Nephron progenitor cell (in vitro differentiated cells): ENCODE measurements around the gene TNFRSF14.

Source experiments
- DNase-seq: peaks from one replicate; pipeline ENCODE4 v3.0.0; 2021
- H3K27ac Mint-ChIP-seq: 2 replicates; pipeline ENCODE4 v1.8.0; 2021; ENCODE audit warnings: mild to moderate bottlenecking, moderate library complexity, mixed read lengths
- H3K27me3 Mint-ChIP-seq: 2 replicates; pipeline ENCODE4 v1.8.0; 2021; ENCODE audit warnings: mild to moderate bottlenecking, low read depth, mixed read lengths; ENCODE audit not compliant: poor library complexity
- H3K36me3 Mint-ChIP-seq: 2 replicates; pipeline ENCODE4 v1.8.0; 2021; ENCODE audit warnings: low read depth, mixed read lengths
- H3K4me1 Mint-ChIP-seq: 2 replicates; pipeline ENCODE4 v1.8.0; 2021; ENCODE audit warnings: mixed read lengths
- H3K4me3 Mint-ChIP-seq: 2 replicates; pipeline ENCODE4 v1.8.0; 2021; ENCODE audit warnings: mild to moderate bottlenecking, moderate library complexity, mixed read lengths
- H3K9me3 Mint-ChIP-seq: 2 replicates; pipeline ENCODE4 v1.8.0; 2021; ENCODE audit warnings: mild to moderate bottlenecking, moderate library complexity, mixed read lengths
- CTCF ChIP-seq: fragments of 200-600 bp; sonication (generic); IDR thresholded peaks from 2 replicates; pipeline ENCODE4 v1.5.0; 2021; ENCODE audit warnings: antibody characterized with exemption

TNFRSF14 gene

GRCh38 chr1:2510366-2511155 lies 45.6 kb upstream of the TNFRSF14 start:
- no peaks in the 10 kb centered on the region for H3K9me3 Mint-ChIP-seq
- H3K36me3 Mint-ChIP-seq = peaks cover 5% of the 10 kb centered on the region
- H3K27ac Mint-ChIP-seq = no peak overlapping the region
- no peak for TF ChIP-seq CTCF
- H3K4me3 Mint-ChIP-seq = no peak overlapping the region
- no peaks in the 10 kb centered on the region for H3K4me1 Mint-ChIP-seq
- DNase-seq = no peak
- no peaks in the 10 kb centered on the region for H3K27me3 Mint-ChIP-seq

GRCh38 chr1:2512862-2513421 lies 43.2 kb upstream of the TNFRSF14 start:
- Mint-ChIP-seq H3K9me3 (no peaks in the 10 kb centered on the region), H3K27ac (no peak overlapping the region), H3K27me3 (no peaks in the 10 kb centered on the region), H3K36me3 (peaks cover 9% of the 10 kb centered on the region), H3K4me1 (peaks cover 5% of the 10 kb centered on the region), H3K4me3 (no peak overlapping the region)
- no peak for DNase-seq
- TF ChIP-seq CTCF = no peak

- no peak for TF ChIP-seq CTCF
- Mint-ChIP-seq H3K9me3 (no peaks in the 10 kb centered on the region), H3K4me1 (peaks cover 7% of the 10 kb centered on the region), H3K36me3 (peaks cover 9% of the 10 kb centered on the region), H3K27me3 (no peaks in the 10 kb centered on the region), H3K27ac (no peak overlapping the region), H3K4me3 (no peak overlapping the region)
- DNase-seq = peak; percentile 33
Observed at GRCh38 chr1:2513939-2514652, 42.1 kb upstream of the TNFRSF14 start.

GRCh38 chr1:2514863-2515762 lies 41.1 kb upstream of the TNFRSF14 start:
- no peaks in the 10 kb centered on the region for H3K27me3 Mint-ChIP-seq
- H3K4me3 Mint-ChIP-seq = no peak overlapping the region
- peaks cover 9% of the 10 kb centered on the region for H3K36me3 Mint-ChIP-seq
- H3K9me3 Mint-ChIP-seq = no peaks in the 10 kb centered on the region
- H3K4me1 Mint-ChIP-seq = peaks cover 7% of the 10 kb centered on the region
- H3K27ac Mint-ChIP-seq = no peak overlapping the region
- no peak for DNase-seq
- no peak for TF ChIP-seq CTCF

GRCh38 chr1:2515763-2516080 lies 40.4 kb upstream of the TNFRSF14 start:
- DNase-seq = no peak
- no peak for TF ChIP-seq CTCF
- peaks cover 12% of the 10 kb centered on the region for H3K36me3 Mint-ChIP-seq
- H3K4me1 Mint-ChIP-seq = peaks cover 7% of the 10 kb centered on the region
- H3K4me3 Mint-ChIP-seq = no peak overlapping the region
- H3K9me3 Mint-ChIP-seq = no peaks in the 10 kb centered on the region
- H3K27me3 Mint-ChIP-seq = no peaks in the 10 kb centered on the region
- no peak overlapping the region for H3K27ac Mint-ChIP-seq
